Activated CD4-positive, CD25-positive, alpha-beta regulatory T cell (primary cell): ENCODE data around the gene MAPKAPK3.

Experiments used
- DNase-seq, 4 experiments: peaks; one replicate each; lab custom pipeline; 2025; lab: John Stamatoyannopoulos, UW

The MAPKAPK3 gene

DNA sequence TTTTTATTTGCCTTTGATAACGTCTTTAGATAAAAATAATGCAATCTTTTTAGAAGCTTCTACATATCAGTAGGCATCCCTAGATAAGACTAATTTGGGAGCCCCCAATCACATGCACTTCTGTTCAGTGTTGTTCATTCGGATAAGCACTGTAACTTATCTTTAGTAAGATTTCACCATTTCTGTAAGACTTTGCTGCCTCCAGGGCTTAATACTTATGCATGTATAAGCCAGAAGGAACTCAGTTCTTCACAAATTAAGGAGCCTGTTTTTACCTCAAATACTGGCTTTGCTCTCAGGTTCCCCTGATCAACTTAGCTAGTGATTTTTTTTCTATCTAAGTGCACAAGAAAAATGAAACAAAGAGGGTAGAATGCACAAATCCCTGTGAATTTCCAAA lies 78.1 kb downstream of the MAPKAPK3 start:
- no peak for DNase-seq

- DNase-seq, result no peak
Measured at GRCh38 chr3:50696276-50696675, 79.3 kb downstream of the MAPKAPK3 start.

DNA sequence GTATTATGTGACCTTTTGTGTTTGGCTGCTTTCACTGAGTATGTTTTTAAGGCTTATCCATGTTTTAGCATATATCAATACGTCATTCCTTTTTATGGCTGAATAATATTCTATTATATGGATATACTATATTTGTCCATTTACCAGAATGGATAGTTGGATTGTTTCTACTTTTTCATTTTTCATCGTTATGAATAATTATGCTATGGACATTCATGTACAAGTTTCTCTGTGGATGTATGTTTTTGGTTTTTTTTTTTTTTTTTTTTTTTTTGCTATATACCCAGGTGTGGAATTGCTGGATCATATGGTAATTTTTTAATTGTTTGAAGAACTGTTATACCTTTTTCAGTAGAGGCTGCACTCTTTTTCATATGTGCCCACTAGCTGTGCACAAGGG lies 81.3 kb downstream of the MAPKAPK3 start:
- DNase-seq, result no peak
